Smooth muscle cell (in vitro differentiated cells): ENCODE data around the gene NUP62. TPM values are rescaled to one million over a fixed set of nuclear protein-coding genes. Genes with fewer than 3 reads are reported as not detected.

Experiments
- DNase-seq: peaks from one replicate; lab custom pipeline; 2025; ENCODE audit not compliant: unreplicated experiment; lab: John Stamatoyannopoulos, UW
- H2AFZ ChIP-seq: fragments of 200-600 bp; sonication (generic); 2 replicates; pipeline ENCODE4 v1.6.0; 2016; ENCODE audit warnings: antibody characterized with exemption, low read depth, mild to moderate bottlenecking
- H3F3A ChIP-seq: fragments of 200-600 bp; sonication (generic); 2 replicates; pipeline ENCODE4 v1.6.0; 2017; ENCODE audit warnings: antibody characterized with exemption, low read depth
- H3K27ac ChIP-seq: fragments of 200-600 bp; sonication (generic); 2 replicates; pipeline ENCODE4 v1.5.1; 2016; ENCODE audit warnings: low read depth, mild to moderate bottlenecking
- H3K27me3 ChIP-seq: fragments of 200-600 bp; sonication (generic); 2 replicates; pipeline ENCODE4 v1.6.1; 2016; ENCODE audit warnings: low read depth, mild to moderate bottlenecking
- H3K36me3 ChIP-seq: fragments of 200-600 bp; sonication (generic); 2 replicates; pipeline ENCODE4 v1.5.1; 2016; ENCODE audit warnings: low read depth
- H3K4me1 ChIP-seq: fragments of 200-600 bp; sonication (generic); 2 replicates; pipeline ENCODE4 v1.5.1; 2016; ENCODE audit warnings: low read depth
- H3K4me2 ChIP-seq: fragments of 200-600 bp; sonication (generic); 2 replicates; pipeline ENCODE4 v1.6.0; 2016; ENCODE audit warnings: mild to moderate bottlenecking
- H3K4me3 ChIP-seq: fragments of 200-600 bp; sonication (generic); 2 replicates; pipeline ENCODE4 v1.5.1; 2016; ENCODE audit warnings: mild to moderate bottlenecking
- H3K79me2 ChIP-seq: fragments of 200-600 bp; sonication (generic); 2 replicates; pipeline ENCODE4 v1.6.0; 2016; ENCODE audit warnings: low read depth, mild to moderate bottlenecking
- H3K9ac ChIP-seq: fragments of 200-600 bp; sonication (generic); 2 replicates; pipeline ENCODE4 v1.6.0; 2016; ENCODE audit warnings: low read depth
- H3K9me3 ChIP-seq: fragments of 200-600 bp; sonication (generic); replicated peaks from 2 replicates; pipeline ENCODE4 v1.5.1; 2016; ENCODE audit warnings: low read depth
- H4K20me1 ChIP-seq: fragments of 200-600 bp; sonication (generic); 2 replicates; pipeline ENCODE4 v1.6.0; 2016; ENCODE audit warnings: low read depth
- WGBS: methylation state at CpG from one replicate; pipeline ENCODE4 v1.1.7; 2016; ENCODE audit warnings: low lambda C conversion rate; 5-methylcytosine and 5-hydroxymethylcytosine counted together
- polyA plus RNA-seq: library from polyadenylated mRNA; unstranded; fragments of >200 nt; fragmentation: Nextera tagmentation; extraction: Ambion mirVana; gene quantifications from 2 replicates; pipeline ENCODE4 v1.2.1, GENCODE V29; 2016
- total RNA-seq: library from RNA; depleted of rRNA; stranded (reverse); fragments of >200 nt; gene quantifications from 2 replicates; pipeline ENCODE4 v1.2.3, GENCODE V29; 2014
- TF ChIP-seq, protein P1 (sequence below): fragments of 200-600 bp; sonication (generic); IDR thresholded peaks from 2 replicates; pipeline ENCODE4 v1.5.1; 2017; ENCODE audit warnings: borderline replicate concordance, mild to moderate bottlenecking, antibody characterized with exemption; ENCODE audit not compliant: insufficient read depth, poor library complexity, severe bottlenecking

NUP62 gene
- total and polyA plus RNA-seq, 2 experiments from 2014 or later, result 24.2 to 29.5 TPM

DNA sequence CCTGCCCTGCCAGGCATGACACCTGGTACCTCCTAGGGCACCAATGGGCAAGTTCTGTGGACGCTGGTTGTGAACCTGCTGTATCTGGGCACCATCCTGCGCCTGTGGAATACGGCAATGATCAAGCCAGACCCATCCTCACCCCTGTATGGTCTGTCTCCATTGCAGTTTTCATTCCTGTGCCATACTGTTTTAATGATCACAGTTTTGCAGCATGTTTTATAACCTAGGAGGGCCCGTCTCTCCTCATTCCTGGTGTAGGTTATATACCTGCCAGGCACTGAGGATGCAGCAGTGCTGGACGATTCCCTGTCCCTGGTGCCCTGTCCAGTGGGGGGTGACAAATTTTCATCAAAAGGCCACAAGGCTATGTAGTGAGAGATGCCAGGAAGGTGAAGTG, 46.2 kb downstream of the NUP62 start:
- Histone ChIP-seq H3K27me3 (no peaks in the 10 kb centered on the region), H4K20me1 (peaks cover 5% of the 10 kb centered on the region), H3K9ac (no peak overlapping the region), H2AFZ (no peak overlapping the region), H3K27ac (no peak overlapping the region), H3K9me3 (no peaks in the 10 kb centered on the region), H3K4me2 (no peak overlapping the region), H3K4me3 (no peak overlapping the region), H3K79me2 (no peaks in the 10 kb centered on the region), H3K4me1 (peaks cover 5% of the 10 kb centered on the region), H3K36me3 (peaks cover 5% of the 10 kb centered on the region), H3F3A (peaks cover under 1% of the 10 kb centered on the region)
- TF ChIP-seq, protein P1, sequence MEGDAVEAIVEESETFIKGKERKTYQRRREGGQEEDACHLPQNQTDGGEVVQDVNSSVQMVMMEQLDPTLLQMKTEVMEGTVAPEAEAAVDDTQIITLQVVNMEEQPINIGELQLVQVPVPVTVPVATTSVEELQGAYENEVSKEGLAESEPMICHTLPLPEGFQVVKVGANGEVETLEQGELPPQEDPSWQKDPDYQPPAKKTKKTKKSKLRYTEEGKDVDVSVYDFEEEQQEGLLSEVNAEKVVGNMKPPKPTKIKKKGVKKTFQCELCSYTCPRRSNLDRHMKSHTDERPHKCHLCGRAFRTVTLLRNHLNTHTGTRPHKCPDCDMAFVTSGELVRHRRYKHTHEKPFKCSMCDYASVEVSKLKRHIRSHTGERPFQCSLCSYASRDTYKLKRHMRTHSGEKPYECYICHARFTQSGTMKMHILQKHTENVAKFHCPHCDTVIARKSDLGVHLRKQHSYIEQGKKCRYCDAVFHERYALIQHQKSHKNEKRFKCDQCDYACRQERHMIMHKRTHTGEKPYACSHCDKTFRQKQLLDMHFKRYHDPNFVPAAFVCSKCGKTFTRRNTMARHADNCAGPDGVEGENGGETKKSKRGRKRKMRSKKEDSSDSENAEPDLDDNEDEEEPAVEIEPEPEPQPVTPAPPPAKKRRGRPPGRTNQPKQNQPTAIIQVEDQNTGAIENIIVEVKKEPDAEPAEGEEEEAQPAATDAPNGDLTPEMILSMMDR, result no peak
- whole genome bisulfite sequencing, result 97% methylated on average over 5 of the region's 5 CpGs
- DNase-seq, result no peak

DNA sequence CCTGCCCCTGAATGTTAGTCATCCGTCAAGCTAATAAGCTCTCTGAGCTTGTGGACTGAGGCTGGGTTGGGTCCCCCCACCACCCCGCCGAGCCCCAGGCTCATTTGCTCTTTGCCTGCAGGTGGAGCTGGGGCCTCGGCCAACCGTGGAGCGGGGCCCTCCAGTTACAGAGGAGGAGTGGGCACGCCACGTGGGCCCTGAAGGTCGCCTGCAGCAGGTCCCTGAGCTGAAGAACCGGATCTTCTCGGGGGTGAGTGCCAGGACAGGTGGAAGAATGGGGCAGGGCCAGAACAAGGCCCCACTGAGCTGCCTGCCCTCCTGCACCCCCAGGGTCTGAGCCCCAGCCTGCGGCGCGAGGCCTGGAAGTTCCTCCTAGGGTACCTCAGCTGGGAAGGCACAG, 46.7 kb downstream of the NUP62 start:
- Histone ChIP-seq H3K79me2 (no peaks in the 10 kb centered on the region), H4K20me1 (peaks cover 5% of the 10 kb centered on the region), H2AFZ (no peak overlapping the region), H3K27me3 (no peaks in the 10 kb centered on the region), H3K27ac (no peak overlapping the region), H3K4me3 (no peak overlapping the region), H3K36me3 (peaks cover 5% of the 10 kb centered on the region), H3F3A (peaks cover 3% of the 10 kb centered on the region), H3K9me3 (no peaks in the 10 kb centered on the region), H3K4me2 (no peak overlapping the region), H3K4me1 (peaks cover 5% of the 10 kb centered on the region), H3K9ac (no peak overlapping the region)
- TF ChIP-seq, protein P1, result no peak
- DNase-seq, result no peak
- 97% methylated on average over 14 of the region's 14 CpGs for WGBS

GRCh38 chr19:49881672-49882394, 47.5 kb downstream of the NUP62 start:
- no peak overlapping the region for H3K4me2 ChIP-seq
- no peak overlapping the region for H3K4me3 ChIP-seq
- H3K4me1 ChIP-seq, result peaks cover 5% of the 10 kb centered on the region
- no peaks in the 10 kb centered on the region for H3K27me3 ChIP-seq
- H3K36me3 ChIP-seq, result peaks cover 5% of the 10 kb centered on the region
- no peak overlapping the region for H3K9ac ChIP-seq
- H3K9me3 ChIP-seq, result no peaks in the 10 kb centered on the region
- H3F3A ChIP-seq, result peaks cover 3% of the 10 kb centered on the region
- H3K27ac ChIP-seq, result no peak overlapping the region
- H3K79me2 ChIP-seq, result no peaks in the 10 kb centered on the region
- peaks cover 5% of the 10 kb centered on the region for H4K20me1 ChIP-seq
- TF ChIP-seq, protein P1, result no peak
- no peak overlapping the region for H2AFZ ChIP-seq
- 95% methylated on average over 31 of the region's 31 CpGs for WGBS
- no peak for DNase-seq

- no peak overlapping the region for H3K9ac ChIP-seq
- peaks cover 5% of the 10 kb centered on the region for H4K20me1 ChIP-seq
- WGBS, result 97% methylated on average over 17 of the region's 17 CpGs
- H3F3A ChIP-seq, result peaks cover 3% of the 10 kb centered on the region
- peaks cover 5% of the 10 kb centered on the region for H3K4me1 ChIP-seq
- TF ChIP-seq, protein P1, result no peak
- H3K27ac ChIP-seq, result no peak overlapping the region
- H3K4me2 ChIP-seq, result no peak overlapping the region
- H2AFZ ChIP-seq, result no peak overlapping the region
- peaks cover 5% of the 10 kb centered on the region for H3K36me3 ChIP-seq
- H3K4me3 ChIP-seq, result no peak overlapping the region
- no peaks in the 10 kb centered on the region for H3K27me3 ChIP-seq
- peaks cover 2% of the 10 kb centered on the region for H3K79me2 ChIP-seq
- no peak for DNase-seq
- no peaks in the 10 kb centered on the region for H3K9me3 ChIP-seq
These were observed 48.1 kb downstream of the NUP62 start for GRCh38 chr19:49881186-49881585.
